22Rv1 (cell line): ENCODE data around the gene PLEKHA6.

Experiments
- ZFX ChIP-seq: fragments of 450-650 bp; IDR thresholded peaks from 2 replicates; pipeline ENCODE4 v1.6.1; 2017; ENCODE audit warnings: antibody characterized with exemption, borderline replicate concordance
- TF ChIP-seq, protein P1 (sequence below): fragments of 450-650 bp; IDR thresholded peaks from 2 replicates; pipeline ENCODE4 v1.5.1; 2017; ENCODE audit warnings: mild to moderate bottlenecking

DNA sequence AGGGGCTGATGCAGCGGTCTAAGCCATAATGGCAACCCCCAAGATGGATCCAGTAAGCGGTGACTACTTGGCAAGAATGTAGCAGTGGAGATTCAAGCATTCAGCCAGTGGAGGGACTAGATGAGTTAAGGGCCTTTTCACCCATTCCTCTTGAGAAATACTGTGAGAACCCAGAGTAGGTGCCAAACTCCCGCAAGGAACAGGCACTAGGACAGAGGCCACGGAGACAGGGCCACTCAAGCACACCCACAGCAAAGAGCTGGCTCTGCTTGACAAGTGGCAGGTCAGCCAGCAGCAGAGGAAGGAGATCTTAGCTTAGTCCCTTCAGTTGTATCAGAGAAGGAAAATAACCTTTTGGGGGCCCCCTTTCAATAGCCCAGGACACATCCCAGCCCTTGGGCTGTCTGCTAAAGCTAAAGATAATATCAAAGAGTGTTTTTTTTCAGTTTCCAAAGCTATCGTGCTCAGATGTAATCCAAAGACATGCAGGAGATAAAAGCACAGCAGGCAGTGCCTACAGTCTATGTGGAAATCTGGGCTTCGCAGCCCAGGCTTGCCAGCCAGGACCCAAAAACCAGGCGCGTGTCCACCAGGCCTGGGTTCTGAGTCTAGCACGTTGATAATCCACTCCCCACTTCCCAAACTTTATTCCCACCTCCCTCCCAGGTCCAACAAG lies 83.9 kb downstream of the PLEKHA6 start:
- TF ChIP-seq, protein P1, sequence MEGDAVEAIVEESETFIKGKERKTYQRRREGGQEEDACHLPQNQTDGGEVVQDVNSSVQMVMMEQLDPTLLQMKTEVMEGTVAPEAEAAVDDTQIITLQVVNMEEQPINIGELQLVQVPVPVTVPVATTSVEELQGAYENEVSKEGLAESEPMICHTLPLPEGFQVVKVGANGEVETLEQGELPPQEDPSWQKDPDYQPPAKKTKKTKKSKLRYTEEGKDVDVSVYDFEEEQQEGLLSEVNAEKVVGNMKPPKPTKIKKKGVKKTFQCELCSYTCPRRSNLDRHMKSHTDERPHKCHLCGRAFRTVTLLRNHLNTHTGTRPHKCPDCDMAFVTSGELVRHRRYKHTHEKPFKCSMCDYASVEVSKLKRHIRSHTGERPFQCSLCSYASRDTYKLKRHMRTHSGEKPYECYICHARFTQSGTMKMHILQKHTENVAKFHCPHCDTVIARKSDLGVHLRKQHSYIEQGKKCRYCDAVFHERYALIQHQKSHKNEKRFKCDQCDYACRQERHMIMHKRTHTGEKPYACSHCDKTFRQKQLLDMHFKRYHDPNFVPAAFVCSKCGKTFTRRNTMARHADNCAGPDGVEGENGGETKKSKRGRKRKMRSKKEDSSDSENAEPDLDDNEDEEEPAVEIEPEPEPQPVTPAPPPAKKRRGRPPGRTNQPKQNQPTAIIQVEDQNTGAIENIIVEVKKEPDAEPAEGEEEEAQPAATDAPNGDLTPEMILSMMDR: no peak
- TF ChIP-seq ZFX: no peak
